Activated CD8-positive, alpha-beta memory T cell treated with anti-CD3 and anti-CD28 coated beads for 48 hours (primary cell): Measurements from ENCODE around the gene UTP25.
"Not testable (repeated sequence)": the region's sequence is repeated elsewhere in the genome, so short reads cannot be mapped to it uniquely, and the experiment has no call there.

Experiments used
- DNase-seq, 3 experiments: peaks; one replicate each; pipeline ENCODE4 v3.0.0-alpha.2; 2020; ENCODE audit warnings: low read depth in 2 of 3, low spot score in 2 of 3

UTP25 gene, protein sequence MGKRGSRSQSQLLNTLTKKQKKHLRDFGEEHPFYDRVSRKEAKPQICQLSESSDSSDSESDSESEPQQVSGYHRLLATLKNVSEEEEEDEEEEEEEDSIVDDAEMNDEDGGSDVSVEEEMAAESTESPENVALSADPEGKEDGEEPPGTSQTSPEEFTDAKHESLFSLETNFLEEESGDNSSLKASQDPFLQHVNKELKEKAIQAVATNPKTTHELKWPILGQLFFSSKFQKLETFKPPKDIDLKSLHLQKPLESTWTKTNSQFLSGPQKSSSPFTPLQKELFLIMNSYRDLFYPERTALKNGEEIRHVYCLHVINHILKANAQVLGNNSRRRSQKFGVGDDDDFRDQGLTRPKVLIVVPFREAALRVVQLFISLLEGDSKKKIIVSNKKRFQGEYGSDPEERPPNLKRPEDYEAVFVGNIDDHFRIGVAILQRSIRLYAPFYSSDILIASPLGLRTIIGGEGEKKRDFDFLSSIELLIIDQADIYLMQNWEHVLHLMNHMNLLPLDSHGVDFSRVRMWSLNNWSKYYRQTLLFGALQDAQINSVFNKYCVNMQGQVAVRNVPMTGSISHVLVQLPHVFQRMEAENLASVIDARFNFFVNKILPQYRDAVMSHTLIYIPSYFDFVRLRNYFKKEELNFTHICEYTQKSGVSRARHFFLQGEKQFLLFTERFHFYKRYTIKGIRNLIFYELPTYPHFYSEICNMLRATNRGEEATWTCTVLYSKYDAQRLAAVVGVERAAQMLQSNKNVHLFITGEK

DNA sequence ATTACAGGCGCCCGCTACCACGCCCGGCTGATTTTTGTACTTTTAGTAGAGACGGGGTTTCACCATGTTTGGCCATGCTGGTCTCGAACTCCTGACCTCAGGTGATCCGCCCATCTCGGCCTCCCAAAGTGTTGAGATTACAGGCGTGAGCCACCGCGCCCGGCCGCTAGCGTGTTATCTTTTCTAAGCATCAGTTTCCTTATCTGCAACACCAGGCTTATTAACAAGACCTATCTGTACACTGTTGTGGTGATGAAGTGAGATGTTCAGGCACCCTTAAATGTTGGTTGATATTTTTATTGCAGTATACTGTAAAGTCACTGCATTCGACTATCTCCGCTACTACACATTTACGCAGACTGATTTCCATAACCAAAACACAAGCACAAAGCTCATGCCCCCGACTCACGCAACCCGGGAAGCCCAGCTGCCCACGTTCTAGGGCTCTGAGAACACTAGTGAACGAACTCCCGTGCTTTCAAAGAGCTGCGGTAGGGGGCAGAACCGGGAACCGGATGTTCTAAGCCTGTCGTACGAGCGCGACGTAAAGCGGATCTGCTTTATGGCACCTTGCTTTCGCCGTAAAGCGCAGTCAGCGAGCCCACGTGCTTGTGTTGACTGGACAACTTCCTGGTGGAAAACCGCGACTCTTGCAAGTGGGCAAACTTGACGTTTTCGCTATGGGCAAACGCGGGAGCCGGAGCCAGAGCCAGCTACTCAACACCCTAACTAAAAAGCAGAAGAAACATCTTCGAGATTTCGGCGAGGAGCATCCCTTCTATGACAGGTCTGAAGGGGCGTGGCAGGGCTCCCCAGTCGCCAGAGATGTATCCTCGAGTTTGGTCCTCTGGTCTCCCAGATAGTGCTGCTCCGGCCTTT lies at the start of gene UTP25:
Gene UTP25 (plus strand): TSS at position 589 of the 879 bp plus-strand sequence. CDS start 92 bp downstream, at position 681.
- peak; percentile 70 to 79 (median 78) for DNase-seq

DNA sequence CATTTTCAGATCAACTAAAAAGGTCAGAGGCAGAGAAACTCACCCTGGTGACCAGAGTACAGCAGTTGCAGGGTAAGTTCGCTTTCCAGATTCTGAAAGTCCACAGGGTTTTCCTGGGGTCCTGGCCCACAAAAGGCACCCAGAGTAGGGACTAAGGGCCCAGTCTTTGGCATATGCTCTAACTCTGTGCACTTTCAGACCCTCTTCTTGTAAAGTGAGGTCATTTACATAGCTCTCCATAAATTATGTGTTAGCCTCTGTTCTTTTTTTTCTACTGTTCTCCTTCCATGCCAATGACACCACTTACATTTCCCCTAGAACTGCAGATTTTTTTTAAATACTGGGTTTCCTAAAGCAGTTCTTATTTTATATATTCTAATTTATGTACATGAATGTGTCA lies 49.7 kb upstream of the UTP25 start:
- DNase-seq = no peak

DNA sequence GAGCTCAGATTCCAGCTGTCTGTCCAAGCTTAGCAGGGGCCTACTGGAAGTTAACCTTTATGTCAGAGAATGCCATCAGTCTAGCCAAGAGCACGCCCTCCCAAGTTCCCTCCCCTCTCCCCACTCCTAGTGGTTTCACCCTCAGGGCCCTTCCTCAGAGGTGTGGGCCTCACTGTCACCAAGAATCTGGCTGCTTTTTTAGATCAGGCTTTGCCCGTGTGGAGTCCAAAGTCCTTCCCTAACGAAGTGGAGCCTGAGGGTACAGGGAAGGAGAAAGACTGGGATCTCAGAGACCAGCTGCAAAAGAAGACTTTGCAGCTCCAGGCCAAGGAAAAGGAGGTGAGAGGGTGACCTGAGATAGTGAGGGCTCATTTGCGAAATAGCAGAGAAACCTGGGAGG lies 47.5 kb upstream of the UTP25 start:
- DNase-seq = no peak

DNA sequence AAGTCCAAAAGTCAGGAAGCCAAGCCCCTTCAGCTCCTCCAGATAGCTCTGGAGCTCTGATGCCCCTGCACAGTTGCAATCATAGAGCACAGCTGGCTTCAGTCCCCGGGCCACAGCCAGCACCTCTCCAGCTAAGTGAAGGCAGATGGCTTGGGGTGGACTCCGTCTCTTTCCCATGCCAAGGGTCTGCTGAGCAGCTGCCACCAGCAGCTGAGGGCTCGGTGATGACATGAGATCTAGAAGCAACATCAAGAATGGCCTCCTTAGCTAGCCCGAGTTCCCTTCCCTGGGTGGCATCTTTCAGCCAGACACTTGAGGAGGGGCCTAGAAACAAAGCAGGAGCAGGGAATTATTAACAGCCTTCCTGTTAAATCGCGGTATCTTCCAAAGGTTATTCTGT lies 44.4 kb upstream of the UTP25 start:
- no peak for DNase-seq

DNA sequence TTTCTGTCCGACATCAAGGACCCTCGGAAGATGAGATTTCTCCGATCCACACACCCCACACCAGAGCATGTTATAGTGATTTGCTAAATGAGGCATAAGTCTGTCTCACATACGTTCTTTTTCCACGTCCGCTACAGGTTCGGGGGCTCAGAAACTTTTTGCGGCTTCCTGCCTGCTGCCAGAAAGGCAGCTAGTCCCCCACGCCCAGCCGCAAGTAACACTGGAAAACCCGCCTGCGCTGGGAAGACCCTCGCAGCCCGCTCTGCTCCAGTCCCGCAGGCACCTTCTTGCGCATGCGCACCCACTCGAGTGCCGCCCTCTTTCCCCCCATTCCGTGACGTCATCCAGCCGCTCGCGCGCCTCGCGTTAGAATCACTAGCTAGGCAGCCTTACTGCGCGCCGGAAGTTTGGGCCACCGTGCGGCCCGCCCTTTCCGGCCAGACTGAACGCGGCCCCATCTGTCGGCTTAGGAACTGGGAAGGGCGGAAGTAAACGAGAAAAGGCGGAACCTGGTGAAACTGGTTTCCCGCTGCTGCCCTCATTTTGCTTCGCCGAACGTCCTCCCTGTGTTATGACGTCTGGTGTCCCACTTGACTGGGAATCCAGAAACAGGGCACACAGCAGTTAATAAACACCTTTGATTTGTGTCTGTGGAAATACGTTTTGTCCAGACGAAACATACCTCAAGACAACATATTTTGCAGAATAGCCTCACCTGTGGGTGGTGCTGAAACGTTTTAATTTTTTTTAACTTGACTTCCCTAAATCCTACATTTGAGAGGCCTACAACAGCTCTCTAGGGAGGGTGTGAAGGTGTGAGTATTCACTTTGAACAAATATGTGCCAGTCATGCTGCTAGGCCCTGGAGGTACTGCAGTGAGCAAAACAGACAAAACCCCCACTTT lies 43.3 kb upstream of the UTP25 start, which contains the start of gene C1orf74:
Gene C1orf74 (minus strand): TSS at position 295 of the 905 bp plus-strand sequence. CDS start 925 bp downstream, outside the sequence.
- DNase-seq = peak; percentile 100

DNA sequence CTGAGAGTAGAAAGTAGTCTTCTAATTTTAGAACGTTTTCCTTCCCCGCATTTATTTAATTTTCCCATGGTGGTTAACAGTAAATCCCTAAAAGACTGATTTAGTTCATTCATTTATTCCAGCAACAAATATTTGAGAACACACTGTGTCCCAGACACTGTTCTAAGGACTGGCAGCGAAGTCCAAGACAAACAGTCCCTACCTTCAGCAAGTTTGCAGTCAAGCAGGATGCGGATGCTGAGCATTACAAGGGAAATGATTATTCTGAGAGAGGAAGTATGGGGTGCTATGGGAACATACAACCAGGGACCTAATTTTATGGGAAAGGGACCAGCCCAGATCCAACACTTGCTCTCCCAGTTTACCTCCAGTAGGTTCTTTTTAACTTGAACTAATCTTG lies 42.2 kb upstream of the UTP25 start:
- DNase-seq = no peak

DNA sequence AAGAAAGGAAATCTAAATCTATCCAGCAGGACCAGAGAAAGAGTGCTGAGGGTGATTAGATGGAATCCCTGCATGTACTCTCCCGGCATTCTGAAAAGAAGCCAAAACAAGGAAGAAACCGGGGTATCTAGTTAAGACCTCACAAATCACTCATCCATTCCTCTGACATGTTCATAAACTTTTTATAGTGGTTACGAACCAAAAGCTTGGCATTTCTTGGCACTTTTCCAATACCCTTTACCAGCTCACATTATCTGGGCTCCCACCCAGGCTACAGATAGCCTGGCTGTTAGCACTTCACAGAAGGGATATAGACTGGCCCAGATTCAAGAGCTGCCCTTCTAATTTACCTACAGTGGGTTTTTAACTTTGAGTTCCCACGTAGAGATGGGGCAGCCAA lies 41.6 kb upstream of the UTP25 start:
- no peak for DNase-seq

DNA sequence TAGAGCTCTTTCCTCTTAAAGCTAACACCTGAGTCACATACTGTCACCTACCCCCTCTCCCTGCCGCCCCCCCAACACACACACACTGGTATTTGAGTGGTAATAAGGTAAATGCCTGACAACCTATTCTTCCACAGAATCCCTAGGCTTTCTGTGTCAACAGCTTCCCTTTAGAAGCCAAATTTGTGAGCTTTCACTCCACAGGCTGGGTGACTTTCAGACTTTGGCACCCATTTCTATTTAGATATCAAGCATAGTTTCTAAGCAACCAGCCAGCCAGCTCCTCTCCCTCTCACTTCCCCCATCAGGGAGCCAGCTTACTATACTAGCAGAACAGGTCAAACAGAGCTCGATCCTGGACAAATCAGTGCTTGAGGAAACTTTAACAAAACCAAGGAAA lies 40.2 kb upstream of the UTP25 start:
- DNase-seq = no peak

DNA sequence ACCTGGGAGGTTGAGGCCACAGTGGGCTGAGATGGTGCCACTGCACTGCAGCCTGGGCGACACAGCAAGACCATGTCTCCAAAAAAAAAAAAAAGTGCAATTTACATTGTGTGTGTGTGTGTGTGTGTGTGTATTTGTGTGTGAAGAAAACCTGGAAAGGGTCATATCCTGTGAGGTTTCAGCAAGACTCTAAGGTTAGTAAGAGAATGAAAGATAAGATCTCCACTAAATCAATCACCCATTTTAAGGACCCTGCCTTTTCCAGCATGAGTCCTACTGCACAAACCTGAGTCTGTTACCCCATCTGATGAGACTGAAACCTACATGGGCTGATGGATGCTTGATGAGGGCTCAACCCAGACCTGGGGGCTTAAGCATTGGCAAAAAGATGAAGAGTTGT lies 38.5 kb upstream of the UTP25 start:
- DNase-seq = no peak

DNA sequence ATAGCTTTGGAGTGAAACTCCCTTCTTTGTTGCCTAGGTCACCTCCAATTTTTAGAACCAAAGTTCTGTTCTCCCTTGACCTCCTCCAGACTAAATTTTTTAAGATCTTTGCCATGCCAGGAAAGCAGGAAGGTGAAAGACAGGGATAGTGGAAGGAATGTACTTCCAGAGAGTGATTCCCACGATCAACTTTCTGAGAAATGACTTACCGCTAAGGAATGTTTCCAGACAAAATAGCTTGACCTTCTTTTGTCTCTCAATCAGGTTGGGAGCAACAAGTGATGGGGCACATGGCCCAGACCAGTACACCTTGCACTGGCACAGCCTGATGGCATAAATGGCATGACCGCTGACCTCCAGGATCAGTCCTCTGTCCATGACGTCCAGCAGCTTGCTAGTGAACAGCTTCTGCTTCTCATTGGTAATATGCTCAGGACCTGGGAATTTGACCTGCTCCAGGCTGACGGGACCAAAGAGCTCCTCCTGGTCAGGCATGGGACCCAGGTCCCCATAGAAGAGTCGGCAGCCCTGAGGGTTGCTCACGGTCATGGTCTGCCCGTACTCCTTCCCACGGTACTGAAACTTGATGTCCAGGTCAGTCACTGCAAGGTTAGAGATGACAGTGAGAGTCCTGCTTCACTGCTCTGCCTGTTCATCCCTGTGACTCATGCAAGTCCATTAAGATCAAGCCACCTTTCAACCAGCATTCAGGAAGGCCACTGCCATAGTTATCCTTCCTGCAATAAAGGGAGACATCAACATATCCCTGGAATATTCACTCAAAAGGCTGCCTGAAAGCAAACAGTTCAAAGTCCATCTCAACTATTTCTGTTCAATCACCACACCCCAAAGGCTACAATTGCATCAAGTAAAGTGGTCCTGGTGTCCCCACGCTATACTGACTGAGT lies 37.2 kb upstream of the UTP25 start:
- no peak for DNase-seq

DNA sequence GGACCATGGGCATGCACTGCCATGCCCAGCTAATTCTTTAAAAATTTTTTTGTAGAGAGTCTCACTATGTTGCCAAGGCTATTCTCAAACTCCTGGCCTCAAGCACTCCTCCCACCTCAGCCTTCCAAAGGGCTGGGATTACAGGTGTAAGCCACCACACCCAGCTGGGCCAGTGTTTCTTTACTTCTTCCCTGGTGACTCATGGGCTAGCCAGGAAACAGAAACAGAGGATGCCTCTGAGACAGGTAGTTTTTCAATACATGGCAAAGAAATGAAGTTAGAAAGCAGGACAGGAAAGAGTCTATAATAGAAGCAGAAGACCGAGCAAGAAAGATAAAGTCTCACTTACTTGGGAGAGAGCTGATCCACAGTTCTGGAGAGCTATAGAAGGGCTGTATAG lies 35.9 kb upstream of the UTP25 start:
- no peak for DNase-seq

DNA sequence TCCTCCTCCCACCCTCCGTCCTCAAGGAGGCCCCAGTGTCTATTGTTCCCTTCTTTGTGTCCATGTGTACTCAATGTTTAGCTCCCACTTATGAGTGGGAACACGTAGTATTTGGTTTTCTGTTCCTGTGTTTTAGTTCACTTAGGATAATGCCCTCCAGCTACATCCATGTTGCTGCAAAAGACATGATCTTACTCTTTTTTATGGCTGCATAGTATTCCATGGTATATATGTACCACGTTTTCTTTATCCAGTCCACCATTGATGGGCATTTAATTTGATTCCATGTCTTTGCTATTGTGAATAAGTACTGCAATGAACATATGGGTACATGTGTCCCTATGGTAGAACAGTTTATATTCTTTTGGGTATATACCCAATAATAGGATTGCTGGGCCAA lies 34.1 kb upstream of the UTP25 start:
- DNase-seq = not testable (repeated sequence)

DNA sequence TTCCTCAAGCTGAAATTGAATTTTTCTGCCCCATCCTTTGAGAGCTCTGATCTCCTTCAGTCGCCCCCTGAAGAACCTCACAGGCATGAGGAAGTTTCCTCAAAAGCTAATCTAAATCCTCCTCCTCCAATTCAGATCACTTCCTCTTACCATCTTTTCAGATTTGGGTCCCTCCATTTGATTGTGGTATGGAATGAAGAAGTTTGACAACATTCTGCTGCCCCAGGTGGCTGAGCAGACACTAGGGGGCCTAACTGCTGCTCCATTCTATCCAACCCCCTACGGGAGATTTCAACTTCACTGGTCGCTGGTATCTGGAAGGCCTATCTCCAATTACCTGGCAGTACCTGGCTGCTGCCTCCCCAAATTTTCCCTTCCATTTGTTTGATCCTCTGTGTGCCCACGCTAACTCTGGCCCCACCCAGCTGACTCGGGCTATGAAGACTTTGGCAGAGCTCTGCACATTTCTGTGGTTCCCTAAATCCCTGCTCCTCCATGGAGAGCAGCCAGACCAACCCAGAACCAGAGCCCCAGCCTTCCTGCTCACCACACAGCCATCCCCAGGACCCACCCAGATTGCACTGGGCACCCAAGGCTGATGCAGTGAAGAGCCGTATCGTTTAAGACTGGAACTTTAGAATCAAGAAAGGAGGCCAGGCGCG lies 29.7 kb upstream of the UTP25 start:
- DNase-seq = no peak

DNA sequence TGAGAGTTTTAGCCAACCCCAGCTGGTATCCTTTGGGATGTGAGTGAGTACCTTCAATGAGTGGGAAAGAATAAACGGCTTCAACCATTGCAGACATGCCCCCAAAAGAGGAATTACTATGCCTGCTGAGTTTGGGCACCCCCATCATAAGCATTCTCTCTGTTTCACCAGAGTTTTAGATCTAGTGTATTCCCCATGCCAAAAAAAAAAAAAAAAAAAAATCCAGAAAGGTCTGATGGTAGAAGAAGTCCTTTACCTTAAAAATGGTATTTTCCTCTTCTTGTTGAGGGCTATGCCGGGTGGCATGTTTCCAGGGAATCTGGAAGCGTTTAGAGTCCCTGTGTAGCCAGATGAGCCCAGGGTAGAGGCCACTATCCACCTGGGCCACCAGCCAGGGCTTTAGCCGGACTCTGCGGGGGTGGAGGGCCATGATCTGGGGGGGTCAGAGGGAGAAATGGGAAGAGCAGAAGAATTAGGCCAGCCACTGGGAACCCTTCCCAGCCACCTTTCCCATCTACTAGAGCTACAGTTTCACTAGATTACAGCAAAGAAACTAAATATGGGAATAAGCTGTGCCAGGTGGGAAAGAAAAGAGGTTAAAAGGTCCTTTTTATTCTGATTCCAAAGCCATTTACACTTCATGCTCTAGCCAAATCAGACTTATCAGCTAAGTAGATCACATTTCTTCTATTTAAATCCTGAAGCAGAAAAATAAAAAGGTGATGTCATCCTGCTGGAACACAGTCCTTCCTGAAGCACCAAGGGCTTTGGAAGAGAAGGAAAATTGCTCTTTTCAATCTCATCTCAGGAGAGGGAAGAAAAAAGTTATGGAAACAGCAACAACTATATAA lies 26.6 kb upstream of the UTP25 start:
- no peak for DNase-seq

DNA sequence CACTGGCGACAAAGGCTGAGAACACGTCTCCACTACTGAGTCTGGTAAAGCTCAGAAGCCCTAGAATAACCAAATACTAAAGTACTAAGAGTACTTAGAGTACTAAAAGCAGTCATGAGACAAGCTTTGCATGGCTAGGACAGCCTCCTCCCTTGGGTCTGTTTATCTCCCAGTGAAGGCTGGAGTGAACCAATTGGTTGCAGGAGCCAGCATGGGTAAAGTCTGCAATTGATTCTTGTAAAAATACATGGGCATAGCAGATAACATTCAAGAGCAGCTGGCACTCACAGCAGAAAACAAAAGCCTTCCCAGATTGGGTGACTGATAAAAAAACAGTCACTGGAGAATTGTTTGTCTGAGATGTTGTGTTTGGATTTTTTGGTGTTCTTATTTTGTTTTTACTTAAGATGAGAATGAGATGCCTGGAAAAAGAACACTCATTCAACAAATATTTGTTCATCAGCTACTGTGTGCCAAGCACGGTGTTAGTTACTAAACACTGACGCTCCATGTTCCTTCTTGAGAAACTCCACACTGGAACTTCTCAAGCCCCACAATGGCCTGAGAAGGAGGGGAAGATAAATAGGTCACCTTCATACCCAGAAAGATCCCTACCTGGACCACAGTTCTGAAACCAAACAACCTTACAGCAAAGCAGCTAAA lies 25.5 kb upstream of the UTP25 start:
- DNase-seq = no peak

DNA sequence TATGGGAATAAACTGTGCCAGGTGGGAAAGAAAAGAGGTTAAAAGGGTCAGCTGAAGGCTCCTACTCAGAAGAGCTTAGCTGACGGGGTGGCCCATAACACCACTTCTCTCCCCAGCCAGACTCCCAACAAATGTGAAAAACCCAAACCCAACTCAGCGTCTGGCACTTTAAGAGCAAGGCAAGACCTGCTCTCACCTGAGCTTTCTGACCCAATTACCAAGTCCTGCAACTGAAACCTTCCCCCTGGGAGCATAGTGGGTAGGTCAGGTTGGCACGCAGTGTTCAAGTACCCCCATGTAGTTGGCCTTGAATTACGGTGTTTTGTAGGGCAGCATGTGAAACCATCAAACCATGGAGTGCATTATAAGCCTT lies 25.0 kb upstream of the UTP25 start:
- no peak for DNase-seq

DNA sequence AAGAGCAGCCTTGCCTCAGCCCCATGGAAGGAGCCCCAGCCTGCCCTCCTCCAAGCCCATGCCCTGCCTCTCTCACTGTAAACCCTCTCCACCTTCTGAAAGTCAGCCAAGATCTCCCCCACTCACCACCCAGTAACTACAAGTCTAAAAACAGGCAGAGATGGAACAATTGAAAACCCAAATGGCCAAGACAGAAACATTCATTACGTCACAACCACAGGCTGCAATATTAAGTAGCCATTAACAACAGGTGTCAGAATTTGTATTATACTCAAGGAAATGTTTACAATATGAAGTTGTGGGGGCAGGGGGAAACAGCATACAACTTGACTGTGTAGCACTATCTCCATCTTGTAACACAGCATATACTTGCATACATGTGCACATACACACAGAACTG lies 24.2 kb upstream of the UTP25 start:
- DNase-seq = no peak
